NT2/D1 (cell line): ENCODE data around the gene PCGF5.

Source experiments
- SUZ12 ChIP-seq: IDR thresholded peaks from 2 replicates; pipeline ENCODE4 v1.6.1; 2011; ENCODE audit not compliant: insufficient read length, insufficient read depth; ENCODE audit errors: extremely low read depth
- ZNF274 ChIP-seq: IDR thresholded peaks from 2 replicates; pipeline ENCODE4 v1.6.1; 2011; ENCODE audit warnings: mild to moderate bottlenecking, low read depth, low read length

DNA sequence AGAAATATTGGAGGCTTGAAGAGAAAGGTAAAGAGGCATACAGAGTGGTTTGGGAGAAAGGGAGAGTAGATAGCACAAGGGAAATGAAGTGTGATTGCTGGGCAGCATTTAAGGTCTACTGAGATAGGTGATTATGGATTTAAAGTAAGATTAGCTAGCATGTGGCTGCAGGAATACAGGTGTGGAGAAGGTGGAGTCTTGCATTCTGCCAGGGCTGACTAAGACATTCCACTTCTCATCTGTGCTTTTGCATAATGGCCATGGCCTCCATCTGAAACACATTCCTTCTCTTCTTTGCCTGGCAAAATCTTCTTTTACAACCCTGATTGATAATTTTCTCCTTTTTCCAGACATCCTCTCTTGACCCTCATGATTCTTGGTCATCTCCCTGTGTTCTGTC, 31.6 kb upstream of the PCGF5 start:
- no peak for TF ChIP-seq ZNF274
- TF ChIP-seq SUZ12, result no peak
